ENCODE data around the gene DBI.

Gene DBI
- 137 to 428 (median 274) reads per million in 17 experiments for total RNA-seq

- DNase-seq: peak; percentile 98 to 99 (median 98)
These were observed at the start of gene DBI, which contains the start of gene C2orf76 for GRCh38 chr2:119366649-119367471. Gene DBI (plus strand): TSS chr2:119366977. CDS start chr2:119367052, 75 bp downstream. Gene C2orf76 (minus strand): TSS chr2:119366834. CDS start chr2:119339959, 26,875 bp downstream.

GRCh38 chr2:119317554-119317953 lies 49.2 kb upstream of the DBI start:
- no peak for DNase-seq

GRCh38 chr2:119319593-119319992 lies 47.2 kb upstream of the DBI start:
- no peak for DNase-seq

- no peak for DNase-seq
These were observed 43.3 kb upstream of the DBI start for GRCh38 chr2:119323459-119323858.

GRCh38 chr2:119324685-119325270 lies 42.0 kb upstream of the DBI start:
- DNase-seq: no peak

- DNase-seq: peak; percentile 47 to 87 (median 69)
These were observed 39.8 kb upstream of the DBI start for GRCh38 chr2:119326938-119327337.

- peak in 2 of 4 experiments; percentile 11 to 20 for DNase-seq
These were observed 39.3 kb upstream of the DBI start for GRCh38 chr2:119327431-119327830.

- no peak for DNase-seq
These were observed 33.8 kb upstream of the DBI start for GRCh38 chr2:119332953-119333352.

- DNase-seq: peak in 1 of 4 experiments; percentile 16
These were observed 33.4 kb upstream of the DBI start for GRCh38 chr2:119333360-119333759.

- no peak for DNase-seq
These were observed 32.9 kb upstream of the DBI start for GRCh38 chr2:119333833-119334232.

GRCh38 chr2:119337749-119338148 lies 29.0 kb upstream of the DBI start:
- DNase-seq: no peak

GRCh38 chr2:119338272-119338671 lies 28.5 kb upstream of the DBI start:
- DNase-seq: peak in 2 of 4 experiments; percentile 22 to 29

- DNase-seq: peak; percentile 68 to 86 (median 82)
These were observed 27.8 kb upstream of the DBI start for GRCh38 chr2:119338826-119339561.

GRCh38 chr2:119339562-119339923 lies 27.2 kb upstream of the DBI start:
- no peak for DNase-seq

GRCh38 chr2:119341684-119342083 lies 25.1 kb upstream of the DBI start:
- no peak for DNase-seq

- DNase-seq: no peak
These were observed 17.5 kb upstream of the DBI start for GRCh38 chr2:119349289-119349688.

- peak in 1 of 4 experiments; percentile 25 for DNase-seq
These were observed 16.3 kb upstream of the DBI start for GRCh38 chr2:119350311-119350998.

- DNase-seq: peak in 3 of 4 experiments; percentile 33 to 62 (median 40)
These were observed 14.4 kb upstream of the DBI start for GRCh38 chr2:119352357-119352756.

- DNase-seq: no peak
These were observed 11.9 kb upstream of the DBI start for GRCh38 chr2:119354860-119355259.

GRCh38 chr2:119359774-119360173 lies 7.0 kb upstream of the DBI start:
- no peak for DNase-seq

GRCh38 chr2:119360423-119360966 lies 6.3 kb upstream of the DBI start:
- DNase-seq: no peak

GRCh38 chr2:119364798-119365197 lies 2.0 kb upstream of the DBI start:
- no peak for DNase-seq

All from suppressor macrophage (primary cell).